Measurements from ENCODE around the gene DOHH. TPM values are rescaled to one million over a fixed set of nuclear protein-coding genes. Genes with fewer than 3 reads are reported as not detected.
A peak's percentile ranks its signal among the peaks of the same experiment; 100 is the strongest.

Gene DOHH
- total and polyA plus RNA-seq, 9 of the 15 experiments (the other 6 are each of a cell fraction or from before 2014, with no cell fraction given), result 0.14 to 47.2 (median 5.1) TPM

- Histone ChIP-seq H3K4me1 (replicated peaks in 1 of 2; ENCODE audit: control insufficient read depth in 2 of 2, insufficient read depth in 2 of 2, low read length in 2 of 2) (peaks cover 11 to 45% of the 10 kb centered on the region in 2 experiments), H3K4me2 (ENCODE audit: insufficient read depth, low read length) (peak overlapping the region; percentile 80), H3K27me3 (ENCODE audit: control insufficient read depth in 2 of 2, insufficient read depth in 2 of 2, low read length in 2 of 2) (peaks cover 21 to 27% of the 10 kb centered on the region in 2 experiments; a peak in 3 of 5 replicates), H3K9me3 (replicated peaks; ENCODE audit: control insufficient read depth, insufficient read depth, low read depth, low read length) (no peaks in the 10 kb centered on the region), H3K4me3 (peak overlapping the region; percentile 43), H3K9me1 (ENCODE audit: control insufficient read depth, insufficient read depth, low read length) (no peaks in the 10 kb centered on the region), H4K20me1 (replicated peaks; ENCODE audit: control insufficient read depth, insufficient read depth, low read length) (peaks cover 8% of the 10 kb centered on the region; the same call in 1 of the 2 replicates), H3K27ac (ENCODE audit: extremely low read depth, low read depth, low read length) (no peak overlapping the region), H3K9ac (ENCODE audit: insufficient read depth in 1 of 2, low read depth in 2 of 2, low read length in 2 of 2) (no peak overlapping the region), H2AFZ (ENCODE audit: low read depth, low read length) (peak overlapping the region; percentile 74), H3K79me2 (ENCODE audit: control insufficient read depth, insufficient read depth, low read length) (no peaks in the 10 kb centered on the region), H3K36me3 (ENCODE audit: control insufficient read depth, insufficient read depth, low read length) (no peaks in the 10 kb centered on the region)
- POLR2A ChIA-PET, result interaction anchor here (0.5 to 1.9 kb wide), 14 partner anchors 10 to 1138 kb away, joined by 3 to 8 read pairs (median 4); partner anchors contain the start of gene DOHH
- CTCF ChIA-PET (ENCODE audit: low intra/inter-chr PET ratio), result no interaction called here
- ATAC-seq (peak; percentile 89), DNase-seq (ENCODE audit: extremely low read depth in 1 of 4, low spot score in 3 of 4) (peak; percentile 85 to 96 (median 92)), FAIRE-seq (peak; percentile 90)
- WGBS (ENCODE audit: insufficient coverage, low coverage, missing lambda C conversion rate), result 4% methylated on average over 4 of the region's 7 CpGs
- no TSS peak for BruUV-seq (replicated peaks)
- intact Hi-C loops (cut with micrococcal nuclease) (no loop called here), in situ Hi-C loops (cut with MboI) (no loop called here)
- no peak for TF ChIP-seq EP400 (IDR thresholded peaks at IDR 0.05)
- peak; percentile 49; the same call in 1 of the 2 replicates for TF ChIP-seq VEZF1 (CRISPR knock-in tag; IDR thresholded peaks at IDR 0.05)
- no peak for TF ChIP-seq ATF1 (CRISPR knock-in tag; IDR thresholded peaks at IDR 0.05)
- TF ChIP-seq ATF1 (tag; IDR thresholded peaks at IDR 0.05), result no peak
- no peak for TF ChIP-seq JUND (IDR thresholded peaks at IDR 0.05; ENCODE audit: borderline replicate concordance, low read depth, low read length)
- TF ChIP-seq JUND (tag; IDR thresholded peaks at IDR 0.05; ENCODE audit: borderline replicate concordance, low read depth, low read length), result no peak
- 0 out of 2 replicates have a peak, but pooled peaks have one; percentile 12 for TF ChIP-seq PKNOX1 (IDR thresholded peaks at IDR 0.05)
- TF ChIP-seq GTF2B (IDR thresholded peaks at IDR 0.05; ENCODE audit: extremely low read depth, insufficient read length), result no peak
- TF ChIP-seq TCF7L2 (IDR thresholded peaks at IDR 0.05; ENCODE audit: low read depth, low read length), result no peak
- TF ChIP-seq POU5F1 (IDR thresholded peaks at IDR 0.05; ENCODE audit: borderline replicate concordance, low read depth, low read length, partially characterized antibody), result no peak
- no peak for TF ChIP-seq CBX1 (IDR thresholded peaks at IDR 0.05; ENCODE audit: low read depth)
- TF ChIP-seq SMAD3 (CRISPR knock-in tag; conservative IDR thresholded peaks at IDR 0.05), result no peak
- no peak for TF ChIP-seq ZNF197 (CRISPR knock-in tag; IDR thresholded peaks at IDR 0.05; ENCODE audit: low read depth)
- peak; percentile 83 for TF ChIP-seq TBP (optimal IDR thresholded peaks at IDR 0.05; ENCODE audit: low read depth, low read length)
- no peak for TF ChIP-seq ZNF3 (CRISPR knock-in tag; IDR thresholded peaks at IDR 0.05)
- no peak for TF ChIP-seq ZBTB49 (CRISPR knock-in tag; IDR thresholded peaks at IDR 0.05; ENCODE audit: borderline replicate concordance)
- no peak for TF ChIP-seq MCM7 (IDR thresholded peaks at IDR 0.05)
- no peak for TF ChIP-seq CCAR2 (IDR thresholded peaks at IDR 0.05; ENCODE audit: low read depth, low read length)
Observed at GRCh38 chr19:3479177-3479833, 21.2 kb downstream of the DOHH start.
